ENCODE data around the gene CNTFR. TPM values are rescaled to one million over a fixed set of nuclear protein-coding genes. Genes with fewer than 3 reads are reported as not detected.

Gene CNTFR
- total RNA-seq, 1 experiment from 2014 or later, result 0.39 TPM

- Histone ChIP-seq H3K4me3 (ENCODE audit: low read depth, low read length) (no peak overlapping the region), H3K36me3 (ENCODE audit: control insufficient read depth, insufficient read depth, low read length) (no peaks in the 10 kb centered on the region), H3K4me1 (peaks cover 3% of the 10 kb centered on the region; the same call in 1 of the 2 replicates), H3K27me3 (replicated peaks; ENCODE audit: control insufficient read depth, insufficient read depth, low read length) (no peaks in the 10 kb centered on the region; the same call in 1 of the 2 replicates), H3K9me3 (no peaks in the 10 kb centered on the region)
- Mint-ChIP-seq H3K27ac (ENCODE audit: unreplicated experiment) (no peak overlapping the region), H3K9me3 (ENCODE audit: unreplicated experiment) (no peaks in the 10 kb centered on the region), H3K36me3 (ENCODE audit: insufficient read depth, unreplicated experiment) (no peaks in the 10 kb centered on the region), H3K4me3 (ENCODE audit: unreplicated experiment) (no peak overlapping the region), H3K4me1 (ENCODE audit: low read depth, unreplicated experiment) (peaks cover 7% of the 10 kb centered on the region), H3K27me3 (ENCODE audit: insufficient read depth, unreplicated experiment) (peaks cover 10% of the 10 kb centered on the region)
- CTCF ChIA-PET, result interaction anchor here (1.9 kb wide), 1 partner anchor 71 kb away, joined by 6 read pairs; no protein-coding TSS in a partner anchor
- DNase-seq, result no peak
- BruUV-seq (replicated peaks), result no TSS peak
- POLR2A ChIA-PET, result no interaction called here
- TF ChIP-seq, protein P1, sequence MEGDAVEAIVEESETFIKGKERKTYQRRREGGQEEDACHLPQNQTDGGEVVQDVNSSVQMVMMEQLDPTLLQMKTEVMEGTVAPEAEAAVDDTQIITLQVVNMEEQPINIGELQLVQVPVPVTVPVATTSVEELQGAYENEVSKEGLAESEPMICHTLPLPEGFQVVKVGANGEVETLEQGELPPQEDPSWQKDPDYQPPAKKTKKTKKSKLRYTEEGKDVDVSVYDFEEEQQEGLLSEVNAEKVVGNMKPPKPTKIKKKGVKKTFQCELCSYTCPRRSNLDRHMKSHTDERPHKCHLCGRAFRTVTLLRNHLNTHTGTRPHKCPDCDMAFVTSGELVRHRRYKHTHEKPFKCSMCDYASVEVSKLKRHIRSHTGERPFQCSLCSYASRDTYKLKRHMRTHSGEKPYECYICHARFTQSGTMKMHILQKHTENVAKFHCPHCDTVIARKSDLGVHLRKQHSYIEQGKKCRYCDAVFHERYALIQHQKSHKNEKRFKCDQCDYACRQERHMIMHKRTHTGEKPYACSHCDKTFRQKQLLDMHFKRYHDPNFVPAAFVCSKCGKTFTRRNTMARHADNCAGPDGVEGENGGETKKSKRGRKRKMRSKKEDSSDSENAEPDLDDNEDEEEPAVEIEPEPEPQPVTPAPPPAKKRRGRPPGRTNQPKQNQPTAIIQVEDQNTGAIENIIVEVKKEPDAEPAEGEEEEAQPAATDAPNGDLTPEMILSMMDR (IDR thresholded peaks at IDR 0.05; ENCODE audit: insufficient read depth in 1 of 2, low read depth in 1 of 2, low read length in 1 of 2, severe bottlenecking in 1 of 2, unreplicated experiment in 1 of 2), result no peak
- intact Hi-C loops (cut with micrococcal nuclease; ENCODE audit: unreplicated experiment), result no loop called here
Observed at GRCh38 chr9:34520096-34520495, 69.4 kb downstream of the CNTFR start.

- POLR2A ChIA-PET, result no interaction called here
Observed at GRCh38 chr9:34519321-34520020, 70.1 kb downstream of the CNTFR start.

DNA sequence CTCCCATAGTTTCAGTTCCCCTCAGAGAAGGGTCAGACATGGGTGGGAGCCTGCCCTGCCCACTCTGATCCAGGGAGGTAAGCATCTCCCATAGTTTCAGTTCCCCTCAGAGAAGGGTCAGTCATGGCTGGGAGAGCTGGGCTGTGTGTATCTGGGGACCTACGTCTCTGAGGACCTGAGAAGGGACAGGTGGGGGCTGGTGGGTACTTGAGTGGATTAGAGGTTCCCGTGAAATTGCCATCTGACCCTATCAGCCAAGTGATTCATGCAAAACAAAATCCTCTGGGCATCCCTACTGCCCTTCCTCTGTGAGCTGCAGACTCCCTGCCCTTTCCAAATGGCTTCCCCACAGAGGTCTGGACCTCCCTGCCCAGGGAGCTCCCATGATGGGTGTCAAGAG lies 70.6 kb downstream of the CNTFR start:
- peaks cover 7% of the 10 kb centered on the region for H3K27me3 Mint-ChIP-seq (ENCODE audit: insufficient read depth, unreplicated experiment)

More at GRCh38 chr9:34519321-34520020, 70.1 kb downstream of the CNTFR start:
- no peaks in the 10 kb centered on the region for H3K9me3 Mint-ChIP-seq (ENCODE audit: unreplicated experiment)
- BruUV-seq (replicated peaks), result no TSS peak
- peaks cover 7% of the 10 kb centered on the region for H3K27me3 Mint-ChIP-seq (ENCODE audit: insufficient read depth, unreplicated experiment)
- intact Hi-C loops (cut with micrococcal nuclease; ENCODE audit: unreplicated experiment), result no loop called here
- Histone ChIP-seq H3K4me1 (peaks cover 3% of the 10 kb centered on the region; the same call in 1 of the 2 replicates), H3K36me3 (ENCODE audit: control insufficient read depth, insufficient read depth, low read length) (no peaks in the 10 kb centered on the region), H3K27me3 (replicated peaks; ENCODE audit: control insufficient read depth, insufficient read depth, low read length) (no peaks in the 10 kb centered on the region; the same call in 1 of the 2 replicates), H3K4me3 (ENCODE audit: low read depth, low read length) (no peak overlapping the region), H3K9me3 (no peaks in the 10 kb centered on the region)
- TF ChIP-seq, protein P1 (IDR thresholded peaks at IDR 0.05; ENCODE audit: insufficient read depth in 1 of 2, low read depth in 1 of 2, low read length in 1 of 2, severe bottlenecking in 1 of 2, unreplicated experiment in 1 of 2), result no peak
- H3K4me1 Mint-ChIP-seq (ENCODE audit: low read depth, unreplicated experiment), result peaks cover 7% of the 10 kb centered on the region
- no peak overlapping the region for H3K4me3 Mint-ChIP-seq (ENCODE audit: unreplicated experiment)
- CTCF ChIA-PET, result interaction anchor here (1.1 to 1.9 kb wide), 3 partner anchors 72 to 115 kb away, joined by 3 to 6 read pairs (median 4); no protein-coding TSS in a partner anchor
- DNase-seq, result no peak
- H3K27ac Mint-ChIP-seq (ENCODE audit: unreplicated experiment), result no peak overlapping the region
- H3K36me3 Mint-ChIP-seq (ENCODE audit: insufficient read depth, unreplicated experiment), result no peaks in the 10 kb centered on the region

More for the DNA sequence above, 70.6 kb downstream of the CNTFR start:
- ChIA-PET CTCF (interaction anchor here (1.1 to 1.9 kb wide), 3 partner anchors 72 to 115 kb away, joined by 3 to 6 read pairs (median 4); no protein-coding TSS in a partner anchor), POLR2A (no interaction called here)
- H3K27ac Mint-ChIP-seq (ENCODE audit: unreplicated experiment), result no peak overlapping the region
- H3K4me1 Mint-ChIP-seq (ENCODE audit: low read depth, unreplicated experiment), result peaks cover 7% of the 10 kb centered on the region
- H3K9me3 Mint-ChIP-seq (ENCODE audit: unreplicated experiment), result no peaks in the 10 kb centered on the region
- Histone ChIP-seq H3K27me3 (replicated peaks; ENCODE audit: control insufficient read depth, insufficient read depth, low read length) (no peaks in the 10 kb centered on the region; the same call in 1 of the 2 replicates), H3K9me3 (no peaks in the 10 kb centered on the region), H3K4me1 (peaks cover 3% of the 10 kb centered on the region; the same call in 1 of the 2 replicates), H3K4me3 (ENCODE audit: low read depth, low read length) (no peak overlapping the region), H3K36me3 (ENCODE audit: control insufficient read depth, insufficient read depth, low read length) (no peaks in the 10 kb centered on the region)
- BruUV-seq (replicated peaks), result no TSS peak
- no peak overlapping the region for H3K4me3 Mint-ChIP-seq (ENCODE audit: unreplicated experiment)
- TF ChIP-seq, protein P1 (IDR thresholded peaks at IDR 0.05; ENCODE audit: insufficient read depth in 1 of 2, low read depth in 1 of 2, low read length in 1 of 2, severe bottlenecking in 1 of 2, unreplicated experiment in 1 of 2), result no peak
- intact Hi-C loops (cut with micrococcal nuclease; ENCODE audit: unreplicated experiment), result no loop called here
- H3K36me3 Mint-ChIP-seq (ENCODE audit: insufficient read depth, unreplicated experiment), result no peaks in the 10 kb centered on the region
- DNase-seq, result no peak

All from Caco-2 (cell line).